ENCODE data around the gene ARHGEF4. TPM values are rescaled to one million over a fixed set of nuclear protein-coding genes. Genes with fewer than 3 reads are reported as not detected.

The ARHGEF4 gene
- total RNA-seq, 2 donors from 2014 or later = 2.8 to 6.5 TPM

GRCh38 chr2:130915595-130916437 lies 79.1 kb downstream of the ARHGEF4 start:
- Histone ChIP-seq H3K9me3 (no peaks in the 10 kb centered on the region), H3K27me3 (replicated peaks; ENCODE audit: insufficient read depth) (no peaks in the 10 kb centered on the region), H3K36me3 (no peaks in the 10 kb centered on the region), H3K4me3 (no peak overlapping the region), H3K27ac (no peak overlapping the region), H3K4me1 (ENCODE audit: control insufficient read depth in 1 of 2, low read depth in 2 of 2) (no peaks in the 10 kb centered on the region)
- TF ChIP-seq CTCF (IDR thresholded peaks at IDR 0.05) = no peak
- DNase-seq (ENCODE audit: low spot score) (no peak), ATAC-seq (ENCODE audit: insufficient number of reproducible peaks, low FRiP score, low read depth) (no peak)

GRCh38 chr2:130916438-130916705 lies 79.7 kb downstream of the ARHGEF4 start:
- no peak for DNase-seq (ENCODE audit: low spot score)
- Histone ChIP-seq H3K36me3 (no peaks in the 10 kb centered on the region), H3K27me3 (replicated peaks; ENCODE audit: insufficient read depth) (no peaks in the 10 kb centered on the region), H3K4me3 (no peak overlapping the region), H3K9me3 (no peaks in the 10 kb centered on the region), H3K27ac (no peak overlapping the region), H3K4me1 (ENCODE audit: control insufficient read depth in 1 of 2, low read depth in 2 of 2) (no peaks in the 10 kb centered on the region)
- no peak for TF ChIP-seq CTCF (IDR thresholded peaks at IDR 0.05)
- no peak for ATAC-seq (ENCODE audit: insufficient number of reproducible peaks, low FRiP score, low read depth)

GRCh38 chr2:130917006-130917688 lies 80.4 kb downstream of the ARHGEF4 start:
- DNase-seq (ENCODE audit: low spot score) (no peak), ATAC-seq (ENCODE audit: insufficient number of reproducible peaks, low FRiP score, low read depth) (no peak)
- no peaks in the 10 kb centered on the region for H3K27me3 ChIP-seq (replicated peaks; ENCODE audit: insufficient read depth)

GRCh38 chr2:130918393-130918792 lies 81.7 kb downstream of the ARHGEF4 start:
- H3K4me3 ChIP-seq = no peak overlapping the region
- no peaks in the 10 kb centered on the region for H3K9me3 ChIP-seq
- H3K27ac ChIP-seq = no peak overlapping the region
- DNase-seq (ENCODE audit: low spot score) (no peak), ATAC-seq (ENCODE audit: insufficient number of reproducible peaks, low FRiP score, low read depth) (no peak)
- TF ChIP-seq CTCF (IDR thresholded peaks at IDR 0.05) = no peak
- no peaks in the 10 kb centered on the region for H3K36me3 ChIP-seq
- H3K4me1 ChIP-seq (ENCODE audit: control insufficient read depth in 1 of 2, low read depth in 2 of 2) = no peaks in the 10 kb centered on the region
- H3K27me3 ChIP-seq (replicated peaks; ENCODE audit: insufficient read depth) = no peaks in the 10 kb centered on the region

More at GRCh38 chr2:130917006-130917688, 80.4 kb downstream of the ARHGEF4 start:
- Histone ChIP-seq H3K4me1 (ENCODE audit: control insufficient read depth in 1 of 2, low read depth in 2 of 2) (no peaks in the 10 kb centered on the region), H3K9me3 (no peaks in the 10 kb centered on the region), H3K36me3 (no peaks in the 10 kb centered on the region), H3K4me3 (no peak overlapping the region), H3K27ac (no peak overlapping the region)
- no peak for TF ChIP-seq CTCF (IDR thresholded peaks at IDR 0.05)

- Histone ChIP-seq H3K9me3 (no peaks in the 10 kb centered on the region), H3K27ac (no peak overlapping the region), H3K27me3 (replicated peaks; ENCODE audit: insufficient read depth) (no peaks in the 10 kb centered on the region), H3K4me1 (ENCODE audit: control insufficient read depth in 1 of 2, low read depth in 2 of 2) (no peaks in the 10 kb centered on the region), H3K4me3 (no peak overlapping the region), H3K36me3 (no peaks in the 10 kb centered on the region)
- no peak for DNase-seq (ENCODE audit: low spot score)
- peak; percentile 58 for TF ChIP-seq CTCF (IDR thresholded peaks at IDR 0.05)
- no peak for ATAC-seq (ENCODE audit: insufficient number of reproducible peaks, low FRiP score, low read depth)
These were observed 83.9 kb downstream of the ARHGEF4 start for GRCh38 chr2:130920415-130921163.

Data from thoracic aorta (tissue), 2 donors.